K562 (cell line): Measurements from ENCODE around the gene DCTN2. TPM values are rescaled to one million over a fixed set of nuclear protein-coding genes. Genes with fewer than 3 reads are reported as not detected.

ENCODE experiments used
- ATAC-seq: fragments of 200-7000 bp; cut with Tn5 transposase; 3 replicates; pipeline ENCODE4 v1.9.1; 2020; ENCODE audit warnings: moderate library complexity
- BruUV-seq: library from RNA; stranded (reverse); fragments of 400-500 nt; replicated peaks from 2 replicates; lab custom pipeline; 2021; lab: Mats Ljungman, UMichigan
- CTCF ChIA-PET: fragments of 300-600 bp; formaldehyde crosslinking; extraction: SDS; loops from one replicate; lab custom pipeline; 2021; ENCODE audit warnings: low intra/inter-chr PET ratio; lab: Yijun Ruan, JAX
- POLR2A ChIA-PET: fragments of 300-600, 350-650 bp; sonication (Branson Sonifier 250); formaldehyde crosslinking; extraction: SDS; loops from one replicate; lab custom pipeline; 2021; ENCODE audit warnings: antibody characterized with exemption, inconsistent platforms; lab: Yijun Ruan, JAX
- DNase-seq, 4 experiments: peaks; one replicate each; pipeline versions ENCODE4 v3.0.0 to v3.0.0-alpha.2; 2011 to 2018; ENCODE audit warnings: low spot score in 3 of 4, mixed read lengths in 3 of 4; ENCODE audit errors: extremely low read depth in 1 of 4
- FAIRE-seq: peaks from 2 replicates; lab custom pipeline; 2011; peaks lifted over from hg19 to GRCh38; lab: Jason Lieb, UNC
- H2AFZ ChIP-seq: 2 replicates; pipeline ENCODE4 v1.6.0; 2011; ENCODE audit warnings: low read depth, low read length, control low read depth, inconsistent platforms
- H3K27ac ChIP-seq: fragments of 200-600 bp; 3 replicates; pipeline ENCODE4 v1.8.0; 2011; ENCODE audit warnings: low read depth, mild to moderate bottlenecking, control low read depth, inconsistent platforms, low read length, moderate library complexity, mixed read lengths; ENCODE audit errors: extremely low read depth
- H3K27me3 ChIP-seq, 2 experiments: fragments of 300-600 bp in 1 of 2; 2 replicates in 1 of 2; 3 replicates in 1 of 2; pipeline versions ENCODE4 v1.6.0 to v1.8.0; 2011; ENCODE audit warnings: inconsistent platforms in 2 of 2, low read length in 2 of 2, mild to moderate bottlenecking in 1 of 2, mixed read lengths in 1 of 2, moderate library complexity in 1 of 2; ENCODE audit not compliant: control insufficient read depth in 2 of 2, insufficient read depth in 2 of 2
- H3K36me3 ChIP-seq: fragments of 300-600 bp; 3 replicates; pipeline ENCODE4 v1.8.0; 2011; ENCODE audit warnings: mild to moderate bottlenecking, low read length, inconsistent platforms; ENCODE audit not compliant: control insufficient read depth, insufficient read depth
- H3K4me1 ChIP-seq, 2 experiments: fragments of 200-600 bp in 1 of 2; replicated peaks in 1 of 2; 2 replicates in 1 of 2; 3 replicates in 1 of 2; pipeline versions ENCODE4 v1.5.1 to v1.8.0; 2011; ENCODE audit warnings: inconsistent platforms in 2 of 2, low read length in 2 of 2, mild to moderate bottlenecking in 1 of 2, mixed read lengths in 1 of 2, moderate library complexity in 1 of 2; ENCODE audit not compliant: control insufficient read depth in 2 of 2, insufficient read depth in 2 of 2
- H3K4me2 ChIP-seq: 2 replicates; pipeline ENCODE4 v1.6.1; 2011; ENCODE audit warnings: low read length, control low read depth, inconsistent platforms, mixed read lengths; ENCODE audit not compliant: insufficient read depth
- H3K4me3 ChIP-seq: fragments of 200-600 bp; sonication (generic), shearing (Covaris generic); 2 replicates; pipeline ENCODE4 v1.5.1; 2016; ENCODE audit warnings: control low read depth, inconsistent platforms
- H3K79me2 ChIP-seq: fragments of 200-600 bp; 3 replicates; pipeline ENCODE4 v1.8.0; 2011; ENCODE audit warnings: low read length, inconsistent platforms; ENCODE audit not compliant: control insufficient read depth, insufficient read depth
- H3K9ac ChIP-seq, 2 experiments: 2 replicates each; pipeline versions ENCODE4 v1.6.0 to v1.6.1; 2011; ENCODE audit warnings: low read depth in 2 of 2, low read length in 2 of 2, control low read depth in 1 of 2, inconsistent platforms in 1 of 2, mild to moderate bottlenecking in 1 of 2, mixed read lengths in 1 of 2; ENCODE audit not compliant: insufficient read depth in 1 of 2
- H3K9me1 ChIP-seq: one replicate; pipeline ENCODE4 v1.6.0; 2011; ENCODE audit warnings: inconsistent platforms, mild to moderate bottlenecking, low read length, moderate library complexity; ENCODE audit not compliant: control insufficient read depth, insufficient read depth
- H3K9me3 ChIP-seq: replicated peaks from 2 replicates; pipeline ENCODE4 v1.5.1; 2011; ENCODE audit warnings: low read depth, low read length, inconsistent platforms; ENCODE audit not compliant: control insufficient read depth, insufficient read depth
- H4K20me1 ChIP-seq: replicated peaks from 2 replicates; pipeline ENCODE4 v1.6.1; 2011; ENCODE audit warnings: low read length, inconsistent platforms, mixed read lengths; ENCODE audit not compliant: control insufficient read depth, insufficient read depth
- ASH1L ChIP-seq: fragments of 450-650 bp; IDR thresholded peaks from 2 replicates; pipeline ENCODE4 v1.6.1; 2018; ENCODE audit warnings: borderline replicate concordance, mild to moderate bottlenecking, low read depth; ENCODE audit not compliant: partially characterized antibody
- CCNT2 ChIP-seq: IDR thresholded peaks from 2 replicates; pipeline ENCODE4 v1.6.1; 2011; ENCODE audit warnings: borderline replicate concordance, low read depth, mild to moderate bottlenecking, moderate library complexity, mixed read lengths, low read length; ENCODE audit not compliant: insufficient read length; ENCODE audit errors: extremely low read depth
- CEBPB ChIP-seq: fragments of 450-650 bp; IDR thresholded peaks from 2 replicates; pipeline ENCODE4 v1.6.1; 2016; ENCODE audit warnings: missing genetic modification characterization, missing compliant biosample characterization
- KHSRP ChIP-seq: fragments of 450-650 bp; IDR thresholded peaks from 2 replicates; pipeline ENCODE4 v1.6.1; 2017
- MYC ChIP-seq, 2 experiments: fragments of 250-450 bp in 1 of 2; sonication (Bioruptor Pico) in 1 of 2; IDR thresholded peaks; 2 replicates each; pipeline versions ENCODE4 v1.5.1 to v1.6.1; 2012 to 2021; ENCODE audit warnings: low read depth in 2 of 2, borderline replicate concordance in 1 of 2, improper control_type of control experiment in 1 of 2, low read length in 1 of 2, mild to moderate bottlenecking in 1 of 2, moderate library complexity in 1 of 2
- RBM22 ChIP-seq: fragments of 200-400 bp; formaldehyde crosslinking; IDR thresholded peaks from 2 replicates; pipeline ENCODE4 v1.6.1; 2018; ENCODE audit warnings: low read length, low read depth; ENCODE audit not compliant: poor library complexity, severe bottlenecking
- TRIM28 ChIP-seq: fragments of 450-650 bp; IDR thresholded peaks from 2 replicates; pipeline ENCODE4 v1.6.1; 2017
- ZNF764 ChIP-seq: fragments of 250-450 bp; sonication (Bioruptor Pico); IDR thresholded peaks from 2 replicates; pipeline ENCODE4 v1.4.0; 2020; ENCODE audit warnings: low read depth, mild to moderate bottlenecking, moderate library complexity
- WGBS: fragments of 100-300 bp; shearing (Covaris generic); methylation state at CpG from one replicate; pipeline ENCODE4 v1.1.6; 2016; ENCODE audit warnings: low coverage, mixed read lengths; ENCODE audit not compliant: insufficient coverage; ENCODE audit errors: missing lambda C conversion rate; 5-methylcytosine and 5-hydroxymethylcytosine counted together
- in situ Hi-C: fragments of 300-500 bp; cut with MboI; formaldehyde crosslinking; loops from 4 replicates; pipeline ENCODE4 v1.15.0; 2018; ENCODE audit warnings: inconsistent platforms, mixed read lengths
- intact Hi-C: fragments of 100-400 bp; cut with micrococcal nuclease; formaldehyde crosslinking; loops from 2 replicates; pipeline ENCODE4 v1.14.2; 2022
- polyA plus RNA-seq, 8 experiments: library from polyadenylated mRNA; depleted of rRNA in 4 of 8; stranded (reverse) in 5 of 8; unstranded in 3 of 8; fragments of >200 nt; fragmentation: Nextera tagmentation in 2 of 8; fragmentation: Illumina TruSeq in 1 of 8; extraction: Ambion mirVana in 2 of 8; extraction: Trizol in 1 of 8; gene quantifications; 2 replicates each; pipeline versions ENCODE4 v1.2.1 to v1.2.3, GENCODE V29; 2011 to 2014; ENCODE audit warnings: inconsistent platforms in 1 of 8, missing spikeins in 1 of 8
- total RNA-seq, 7 experiments: library from RNA; depleted of rRNA in 6 of 7; stranded (reverse); fragments of >200 nt in 6 of 7; fragmentation: Illumina TruSeq in 2 of 7; extraction: Trizol in 2 of 7; gene quantifications; 2 replicates each; pipeline versions ENCODE4 v1.2.1 to v1.2.3, GENCODE V29; 2011 to 2021; ENCODE audit warnings: low replicate concordance in 1 of 7
- TF ChIP-seq, protein P1 (sequence below): fragments of 450-650 bp; IDR thresholded peaks from 2 replicates; pipeline ENCODE4 v1.6.1; 2016; ENCODE audit warnings: missing biosample characterization, missing genetic modification characterization
- TF ChIP-seq, protein P2 (sequence below): sonication (generic); formaldehyde crosslinking; IDR thresholded peaks from 2 replicates; pipeline ENCODE4 v1.5.0; 2020; ENCODE audit warnings: missing genetic modification reagents
- TF ChIP-seq, protein P3 (sequence below): fragments of 450-650 bp; conservative IDR thresholded peaks from 2 replicates; pipeline ENCODE4 v1.6.1; 2016; ENCODE audit warnings: missing genetic modification characterization, low read depth, mild to moderate bottlenecking, control low read depth, missing compliant biosample characterization

The DCTN2 gene
- total and polyA plus RNA-seq, 9 of the 15 experiments (the other 6 are each of a cell fraction or from before 2014, with no cell fraction given) = 43.6 to 270 (median 125) TPM

DNA sequence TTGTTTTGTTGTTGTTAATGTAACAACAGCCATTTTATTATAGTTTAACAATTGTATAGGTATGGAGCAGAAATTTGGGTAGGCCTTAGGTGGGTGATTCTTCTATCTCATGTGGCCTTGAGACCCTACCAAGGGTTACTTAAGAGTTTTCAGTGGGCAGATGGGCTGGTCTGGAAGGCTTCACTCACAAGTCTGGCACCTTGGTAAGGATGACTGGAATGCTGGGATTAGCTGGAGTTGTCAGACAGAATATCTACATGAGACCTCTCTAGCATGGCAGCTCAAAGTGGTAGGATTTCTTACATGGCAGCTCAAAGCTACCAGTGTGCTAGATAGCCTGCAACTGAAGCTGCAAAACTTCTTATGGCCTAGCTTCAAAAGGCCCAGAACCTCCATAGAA is 61.3 kb downstream of the DCTN2 start (continued):
- no peak for TF ChIP-seq ASH1L
- TF ChIP-seq ZNF764 = no peak
- TF ChIP-seq, protein P1, sequence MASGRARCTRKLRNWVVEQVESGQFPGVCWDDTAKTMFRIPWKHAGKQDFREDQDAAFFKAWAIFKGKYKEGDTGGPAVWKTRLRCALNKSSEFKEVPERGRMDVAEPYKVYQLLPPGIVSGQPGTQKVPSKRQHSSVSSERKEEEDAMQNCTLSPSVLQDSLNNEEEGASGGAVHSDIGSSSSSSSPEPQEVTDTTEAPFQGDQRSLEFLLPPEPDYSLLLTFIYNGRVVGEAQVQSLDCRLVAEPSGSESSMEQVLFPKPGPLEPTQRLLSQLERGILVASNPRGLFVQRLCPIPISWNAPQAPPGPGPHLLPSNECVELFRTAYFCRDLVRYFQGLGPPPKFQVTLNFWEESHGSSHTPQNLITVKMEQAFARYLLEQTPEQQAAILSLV (tag) = no peak
- TF ChIP-seq, protein P2, sequence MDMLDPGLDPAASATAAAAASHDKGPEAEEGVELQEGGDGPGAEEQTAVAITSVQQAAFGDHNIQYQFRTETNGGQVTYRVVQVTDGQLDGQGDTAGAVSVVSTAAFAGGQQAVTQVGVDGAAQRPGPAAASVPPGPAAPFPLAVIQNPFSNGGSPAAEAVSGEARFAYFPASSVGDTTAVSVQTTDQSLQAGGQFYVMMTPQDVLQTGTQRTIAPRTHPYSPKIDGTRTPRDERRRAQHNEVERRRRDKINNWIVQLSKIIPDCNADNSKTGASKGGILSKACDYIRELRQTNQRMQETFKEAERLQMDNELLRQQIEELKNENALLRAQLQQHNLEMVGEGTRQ (CRISPR knock-in tag) = no peak
- no peak for TF ChIP-seq KHSRP
- TF ChIP-seq, all 486 proteins: peak for 0

DNA sequence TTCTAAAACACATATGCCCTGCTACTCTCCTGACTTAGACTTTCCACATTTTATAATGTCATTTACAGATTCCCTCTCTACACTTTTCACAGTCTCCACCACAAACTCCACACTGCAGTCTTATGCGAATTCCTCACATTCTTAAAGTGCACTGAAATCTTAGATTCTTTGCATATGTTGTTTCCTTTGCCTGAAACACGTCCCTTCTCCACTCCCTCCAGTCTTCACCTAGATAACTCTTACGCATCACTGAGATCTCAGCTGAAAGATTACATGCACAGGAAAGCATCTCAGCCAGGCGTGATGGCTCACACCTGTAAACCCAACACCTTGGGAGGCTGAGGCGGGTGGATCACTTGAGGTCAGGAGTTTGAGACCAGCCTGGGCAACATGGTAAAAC is 63.5 kb downstream of the DCTN2 start:
- DNase-seq (no peak), ATAC-seq (no peak), FAIRE-seq (no peak)
- H3K4me3 ChIP-seq = no peak overlapping the region
- in situ Hi-C loops = no loop called here
- H3K4me2 ChIP-seq = no peak overlapping the region
- no peaks in the 10 kb centered on the region for H3K9me3 ChIP-seq
- BruUV-seq = no TSS peak
- H2AFZ ChIP-seq = peak overlapping the region; percentile 10; the same call in 1 of the 2 replicates
- H3K79me2 ChIP-seq = peaks cover 7% of the 10 kb centered on the region
- H3K27ac ChIP-seq = no peak overlapping the region
- ChIA-PET CTCF (no interaction called here), POLR2A (no interaction called here)
- peaks cover 3% of the 10 kb centered on the region for H3K9me1 ChIP-seq
- no peaks in the 10 kb centered on the region for H3K27me3 ChIP-seq
- 33% methylated on average over 5 of the region's 5 CpGs for WGBS
- H4K20me1 ChIP-seq = no peaks in the 10 kb centered on the region
- intact Hi-C loops = no loop called here
- no peak overlapping the region for H3K9ac ChIP-seq
- peaks cover 10 to 19% of the 10 kb centered on the region in 2 experiments for H3K4me1 ChIP-seq
- H3K36me3 ChIP-seq = peaks cover 1% of the 10 kb centered on the region; the same call in 1 of the 3 replicates
- no peak for TF ChIP-seq MYC (IDR thresholded peaks at IDR 0.05; ENCODE audit: low read depth, low read length)
- no peak for TF ChIP-seq MYC (CRISPR knock-in tag; IDR thresholded peaks at IDR 0.05; ENCODE audit: borderline replicate concordance, low read depth)
- TF ChIP-seq, protein P3, sequence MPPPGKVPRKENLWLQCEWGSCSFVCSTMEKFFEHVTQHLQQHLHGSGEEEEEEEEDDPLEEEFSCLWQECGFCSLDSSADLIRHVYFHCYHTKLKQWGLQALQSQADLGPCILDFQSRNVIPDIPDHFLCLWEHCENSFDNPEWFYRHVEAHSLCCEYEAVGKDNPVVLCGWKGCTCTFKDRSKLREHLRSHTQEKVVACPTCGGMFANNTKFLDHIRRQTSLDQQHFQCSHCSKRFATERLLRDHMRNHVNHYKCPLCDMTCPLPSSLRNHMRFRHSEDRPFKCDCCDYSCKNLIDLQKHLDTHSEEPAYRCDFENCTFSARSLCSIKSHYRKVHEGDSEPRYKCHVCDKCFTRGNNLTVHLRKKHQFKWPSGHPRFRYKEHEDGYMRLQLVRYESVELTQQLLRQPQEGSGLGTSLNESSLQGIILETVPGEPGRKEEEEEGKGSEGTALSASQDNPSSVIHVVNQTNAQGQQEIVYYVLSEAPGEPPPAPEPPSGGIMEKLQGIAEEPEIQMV (tag) = no peak
- no peak for TF ChIP-seq CCNT2
- TF ChIP-seq CEBPB = no peak
- no peak for TF ChIP-seq RBM22
- no peak for TF ChIP-seq TRIM28
